GM18511 (cell line): ENCODE measurements around the gene TNIK.

Source experiments
- ATAC-seq: cut with Tn5 transposase; IDR thresholded peaks from one replicate; pipeline ENCODE4 v1.9.1; 2021; ENCODE audit warnings: mild to moderate bottlenecking, moderate library complexity; ENCODE audit not compliant: unreplicated experiment

Gene TNIK

GRCh38 chr3:171420667-171421066 lies 39.5 kb downstream of the TNIK start:
- no peak for ATAC-seq

GRCh38 chr3:171419457-171419856 lies 40.7 kb downstream of the TNIK start:
- no peak for ATAC-seq

GRCh38 chr3:171417813-171418212 lies 42.4 kb downstream of the TNIK start:
- no peak for ATAC-seq

- ATAC-seq = no peak
These were observed 43.1 kb downstream of the TNIK start for GRCh38 chr3:171417137-171417536.

GRCh38 chr3:171416666-171417065 lies 43.5 kb downstream of the TNIK start:
- ATAC-seq = no peak

GRCh38 chr3:171416061-171416460 lies 44.1 kb downstream of the TNIK start:
- ATAC-seq = no peak

GRCh38 chr3:171415070-171415469 lies 45.1 kb downstream of the TNIK start:
- no peak for ATAC-seq

- no peak for ATAC-seq
These were observed 47.7 kb downstream of the TNIK start for GRCh38 chr3:171412473-171412872.

GRCh38 chr3:171412054-171412453 lies 48.2 kb downstream of the TNIK start:
- no peak for ATAC-seq

- ATAC-seq = no peak
These were observed 50.0 kb downstream of the TNIK start for GRCh38 chr3:171410186-171410585.

- no peak for ATAC-seq
These were observed 52.4 kb downstream of the TNIK start for GRCh38 chr3:171407759-171408158.

- ATAC-seq = no peak
These were observed 55.7 kb downstream of the TNIK start for GRCh38 chr3:171404376-171404967.

- ATAC-seq = no peak
These were observed 57.9 kb downstream of the TNIK start for GRCh38 chr3:171402281-171402680.

- ATAC-seq = no peak
These were observed 58.8 kb downstream of the TNIK start for GRCh38 chr3:171401432-171401831.

- ATAC-seq = no peak
These were observed 60.4 kb downstream of the TNIK start for GRCh38 chr3:171399842-171400241.

- no peak for ATAC-seq
These were observed 61.9 kb downstream of the TNIK start for GRCh38 chr3:171398343-171398742.

- ATAC-seq = no peak
These were observed 63.1 kb downstream of the TNIK start for GRCh38 chr3:171397089-171397488.

- ATAC-seq = no peak
These were observed 64.2 kb downstream of the TNIK start for GRCh38 chr3:171396048-171396447.

GRCh38 chr3:171393032-171393744 lies 67.0 kb downstream of the TNIK start:
- no peak for ATAC-seq

GRCh38 chr3:171391432-171391831 lies 68.8 kb downstream of the TNIK start:
- ATAC-seq = no peak

- no peak for ATAC-seq
These were observed 69.9 kb downstream of the TNIK start for GRCh38 chr3:171390051-171390941.

GRCh38 chr3:171389491-171389890 lies 70.7 kb downstream of the TNIK start:
- no peak for ATAC-seq
